ENCODE results near the gene TNFSF12. TPM values are rescaled to one million over a fixed set of nuclear protein-coding genes. Genes with fewer than 3 reads are reported as not detected.

TNFSF12 gene
- total and polyA plus RNA-seq, 9 of the 15 experiments (the other 6 are each of a cell fraction or from before 2014, with no cell fraction given) = 0.03 to 0.95 (median 0.19) TPM; not detected in 3

DNA sequence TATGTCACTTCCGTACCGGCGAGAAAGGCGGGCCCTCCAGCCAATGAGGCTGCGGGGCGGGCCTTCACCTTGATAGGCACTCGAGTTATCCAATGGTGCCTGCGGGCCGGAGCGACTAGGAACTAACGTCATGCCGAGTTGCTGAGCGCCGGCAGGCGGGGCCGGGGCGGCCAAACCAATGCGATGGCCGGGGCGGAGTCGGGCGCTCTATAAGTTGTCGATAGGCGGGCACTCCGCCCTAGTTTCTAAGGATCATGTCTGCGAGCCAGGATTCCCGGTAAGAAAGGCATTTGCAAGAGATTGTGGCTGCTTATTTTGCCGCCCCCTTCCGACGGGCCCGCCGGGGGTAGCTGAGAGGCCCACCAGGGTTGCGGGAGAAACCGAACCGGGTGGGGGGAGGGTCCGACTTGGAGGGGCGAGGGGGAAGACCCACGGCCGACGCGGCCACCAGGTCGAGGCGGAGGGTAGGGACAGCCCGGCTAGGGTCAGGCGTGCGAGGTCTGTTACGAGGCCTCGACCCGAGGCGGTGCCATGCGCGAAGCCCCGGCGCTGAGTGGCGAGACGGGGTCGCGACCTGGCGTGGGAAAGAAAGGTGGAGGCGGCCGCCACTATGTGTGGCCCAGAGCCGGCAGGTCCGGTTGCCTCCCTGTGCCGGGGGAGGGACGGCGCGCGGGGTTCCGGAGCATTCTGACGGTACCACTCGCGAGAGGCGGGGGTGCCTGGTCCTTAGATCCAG is 23.9 kb downstream of the TNFSF12 start (continued):
- TF ChIP-seq, protein P1, sequence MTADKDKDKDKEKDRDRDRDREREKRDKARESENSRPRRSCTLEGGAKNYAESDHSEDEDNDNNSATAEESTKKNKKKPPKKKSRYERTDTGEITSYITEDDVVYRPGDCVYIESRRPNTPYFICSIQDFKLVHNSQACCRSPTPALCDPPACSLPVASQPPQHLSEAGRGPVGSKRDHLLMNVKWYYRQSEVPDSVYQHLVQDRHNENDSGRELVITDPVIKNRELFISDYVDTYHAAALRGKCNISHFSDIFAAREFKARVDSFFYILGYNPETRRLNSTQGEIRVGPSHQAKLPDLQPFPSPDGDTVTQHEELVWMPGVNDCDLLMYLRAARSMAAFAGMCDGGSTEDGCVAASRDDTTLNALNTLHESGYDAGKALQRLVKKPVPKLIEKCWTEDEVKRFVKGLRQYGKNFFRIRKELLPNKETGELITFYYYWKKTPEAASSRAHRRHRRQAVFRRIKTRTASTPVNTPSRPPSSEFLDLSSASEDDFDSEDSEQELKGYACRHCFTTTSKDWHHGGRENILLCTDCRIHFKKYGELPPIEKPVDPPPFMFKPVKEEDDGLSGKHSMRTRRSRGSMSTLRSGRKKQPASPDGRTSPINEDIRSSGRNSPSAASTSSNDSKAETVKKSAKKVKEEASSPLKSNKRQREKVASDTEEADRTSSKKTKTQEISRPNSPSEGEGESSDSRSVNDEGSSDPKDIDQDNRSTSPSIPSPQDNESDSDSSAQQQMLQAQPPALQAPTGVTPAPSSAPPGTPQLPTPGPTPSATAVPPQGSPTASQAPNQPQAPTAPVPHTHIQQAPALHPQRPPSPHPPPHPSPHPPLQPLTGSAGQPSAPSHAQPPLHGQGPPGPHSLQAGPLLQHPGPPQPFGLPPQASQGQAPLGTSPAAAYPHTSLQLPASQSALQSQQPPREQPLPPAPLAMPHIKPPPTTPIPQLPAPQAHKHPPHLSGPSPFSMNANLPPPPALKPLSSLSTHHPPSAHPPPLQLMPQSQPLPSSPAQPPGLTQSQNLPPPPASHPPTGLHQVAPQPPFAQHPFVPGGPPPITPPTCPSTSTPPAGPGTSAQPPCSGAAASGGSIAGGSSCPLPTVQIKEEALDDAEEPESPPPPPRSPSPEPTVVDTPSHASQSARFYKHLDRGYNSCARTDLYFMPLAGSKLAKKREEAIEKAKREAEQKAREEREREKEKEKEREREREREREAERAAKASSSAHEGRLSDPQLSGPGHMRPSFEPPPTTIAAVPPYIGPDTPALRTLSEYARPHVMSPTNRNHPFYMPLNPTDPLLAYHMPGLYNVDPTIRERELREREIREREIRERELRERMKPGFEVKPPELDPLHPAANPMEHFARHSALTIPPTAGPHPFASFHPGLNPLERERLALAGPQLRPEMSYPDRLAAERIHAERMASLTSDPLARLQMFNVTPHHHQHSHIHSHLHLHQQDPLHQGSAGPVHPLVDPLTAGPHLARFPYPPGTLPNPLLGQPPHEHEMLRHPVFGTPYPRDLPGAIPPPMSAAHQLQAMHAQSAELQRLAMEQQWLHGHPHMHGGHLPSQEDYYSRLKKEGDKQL (CRISPR knock-in tag; IDR thresholded peaks at IDR 0.05; ENCODE audit: borderline replicate concordance) = no peak
- TF ChIP-seq, protein P2, sequence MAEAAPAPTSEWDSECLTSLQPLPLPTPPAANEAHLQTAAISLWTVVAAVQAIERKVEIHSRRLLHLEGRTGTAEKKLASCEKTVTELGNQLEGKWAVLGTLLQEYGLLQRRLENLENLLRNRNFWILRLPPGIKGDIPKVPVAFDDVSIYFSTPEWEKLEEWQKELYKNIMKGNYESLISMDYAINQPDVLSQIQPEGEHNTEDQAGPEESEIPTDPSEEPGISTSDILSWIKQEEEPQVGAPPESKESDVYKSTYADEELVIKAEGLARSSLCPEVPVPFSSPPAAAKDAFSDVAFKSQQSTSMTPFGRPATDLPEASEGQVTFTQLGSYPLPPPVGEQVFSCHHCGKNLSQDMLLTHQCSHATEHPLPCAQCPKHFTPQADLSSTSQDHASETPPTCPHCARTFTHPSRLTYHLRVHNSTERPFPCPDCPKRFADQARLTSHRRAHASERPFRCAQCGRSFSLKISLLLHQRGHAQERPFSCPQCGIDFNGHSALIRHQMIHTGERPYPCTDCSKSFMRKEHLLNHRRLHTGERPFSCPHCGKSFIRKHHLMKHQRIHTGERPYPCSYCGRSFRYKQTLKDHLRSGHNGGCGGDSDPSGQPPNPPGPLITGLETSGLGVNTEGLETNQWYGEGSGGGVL (CRISPR knock-in tag; IDR thresholded peaks at IDR 0.05) = no peak
- TF ChIP-seq JUND (IDR thresholded peaks at IDR 0.05; ENCODE audit: borderline replicate concordance, low read depth, low read length) = peak; percentile 37; the same call in 1 of the 2 replicates
- no peak for TF ChIP-seq JUND (tag; IDR thresholded peaks at IDR 0.05; ENCODE audit: borderline replicate concordance, low read depth, low read length)
- no peak; a peak in 2 of 4 replicates for TF ChIP-seq TEAD1 (CRISPR knock-in tag; IDR thresholded peaks at IDR 0.05)
- TF ChIP-seq POLR2G (IDR thresholded peaks at IDR 0.05; ENCODE audit: low read depth, low read length) = peak; percentile 96
- TF ChIP-seq ZFPM2 (CRISPR knock-in tag; IDR thresholded peaks at IDR 0.05) = no peak
- TF ChIP-seq WHSC1 (IDR thresholded peaks at IDR 0.05; ENCODE audit: low read length) = no peak
- no peak for TF ChIP-seq NR1H2 (CRISPR knock-in tag; IDR thresholded peaks at IDR 0.05)
- TF ChIP-seq ZNF146 (CRISPR knock-in tag; IDR thresholded peaks at IDR 0.05; ENCODE audit: unreplicated experiment) = no peak
- TF ChIP-seq, protein P3, sequence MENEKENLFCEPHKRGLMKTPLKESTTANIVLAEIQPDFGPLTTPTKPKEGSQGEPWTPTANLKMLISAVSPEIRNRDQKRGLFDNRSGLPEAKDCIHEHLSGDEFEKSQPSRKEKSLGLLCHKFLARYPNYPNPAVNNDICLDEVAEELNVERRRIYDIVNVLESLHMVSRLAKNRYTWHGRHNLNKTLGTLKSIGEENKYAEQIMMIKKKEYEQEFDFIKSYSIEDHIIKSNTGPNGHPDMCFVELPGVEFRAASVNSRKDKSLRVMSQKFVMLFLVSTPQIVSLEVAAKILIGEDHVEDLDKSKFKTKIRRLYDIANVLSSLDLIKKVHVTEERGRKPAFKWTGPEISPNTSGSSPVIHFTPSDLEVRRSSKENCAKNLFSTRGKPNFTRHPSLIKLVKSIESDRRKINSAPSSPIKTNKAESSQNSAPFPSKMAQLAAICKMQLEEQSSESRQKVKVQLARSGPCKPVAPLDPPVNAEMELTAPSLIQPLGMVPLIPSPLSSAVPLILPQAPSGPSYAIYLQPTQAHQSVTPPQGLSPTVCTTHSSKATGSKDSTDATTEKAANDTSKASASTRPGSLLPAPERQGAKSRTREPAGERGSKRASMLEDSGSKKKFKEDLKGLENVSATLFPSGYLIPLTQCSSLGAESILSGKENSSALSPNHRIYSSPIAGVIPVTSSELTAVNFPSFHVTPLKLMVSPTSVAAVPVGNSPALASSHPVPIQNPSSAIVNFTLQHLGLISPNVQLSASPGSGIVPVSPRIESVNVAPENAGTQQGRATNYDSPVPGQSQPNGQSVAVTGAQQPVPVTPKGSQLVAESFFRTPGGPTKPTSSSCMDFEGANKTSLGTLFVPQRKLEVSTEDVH (IDR thresholded peaks at IDR 0.05; ENCODE audit: low read depth, partially characterized antibody) = peak; percentile 16
- TF ChIP-seq PPARD (CRISPR knock-in tag; IDR thresholded peaks at IDR 0.05) = no peak
- TF ChIP-seq HNRNPLL (IDR thresholded peaks at IDR 0.05; ENCODE audit: low read depth, low read length, poor library complexity, severe bottlenecking) = no peak
